ENCODE data around the gene LCOR.
"Not testable (repeated sequence)": the region's sequence is repeated elsewhere in the genome, so short reads cannot be mapped to it uniquely, and the experiment has no call there.

LCOR gene

GRCh38 chr10:96918214-96919002 is 86.3 kb downstream of the LCOR start:
- H3K4me3 ChIP-seq (ENCODE audit: low read depth in 1 of 2, low read length in 2 of 2) = no peak overlapping the region
- H3K36me3 ChIP-seq (ENCODE audit: control insufficient read depth in 1 of 2, insufficient read depth in 2 of 2, low read length in 2 of 2) = peaks cover 0 to 5% of the 10 kb centered on the region in 2 donors
- H3K27me3 ChIP-seq (ENCODE audit: low read depth, low read length) = no peaks in the 10 kb centered on the region
- no peak overlapping the region for H3K27ac ChIP-seq (ENCODE audit: low read length)
- H3K9me3 ChIP-seq (ENCODE audit: control insufficient read depth in 1 of 2, low read length in 2 of 2) = no peaks in the 10 kb centered on the region
- no peaks in the 10 kb centered on the region for H3K4me1 ChIP-seq (ENCODE audit: control insufficient read depth in 1 of 2, insufficient read depth in 2 of 2, low read length in 2 of 2)

GRCh38 chr10:96919785-96920430 is 87.8 kb downstream of the LCOR start:
- H3K9me3 ChIP-seq (ENCODE audit: control insufficient read depth in 1 of 2, low read length in 2 of 2) = no peaks in the 10 kb centered on the region
- H3K27ac ChIP-seq (ENCODE audit: low read length) = no peak overlapping the region
- no peak overlapping the region for H3K4me3 ChIP-seq (ENCODE audit: low read depth in 1 of 2, low read length in 2 of 2)
- H3K36me3 ChIP-seq (ENCODE audit: control insufficient read depth in 1 of 2, insufficient read depth in 2 of 2, low read length in 2 of 2) = peaks cover 3 to 4% of the 10 kb centered on the region in 2 donors
- no peaks in the 10 kb centered on the region for H3K27me3 ChIP-seq (ENCODE audit: low read depth, low read length)
- H3K4me1 ChIP-seq (ENCODE audit: control insufficient read depth in 1 of 2, insufficient read depth in 2 of 2, low read length in 2 of 2) = no peaks in the 10 kb centered on the region

- no peak overlapping the region for H3K27ac ChIP-seq (ENCODE audit: low read length)
- no peaks in the 10 kb centered on the region for H3K9me3 ChIP-seq (ENCODE audit: control insufficient read depth in 1 of 2, low read length in 2 of 2)
- H3K4me1 ChIP-seq (ENCODE audit: control insufficient read depth in 1 of 2, insufficient read depth in 2 of 2, low read length in 2 of 2) = no peaks in the 10 kb centered on the region
- H3K27me3 ChIP-seq (ENCODE audit: low read depth, low read length) = no peaks in the 10 kb centered on the region
- no peak overlapping the region for H3K4me3 ChIP-seq (ENCODE audit: low read depth in 1 of 2, low read length in 2 of 2)
- peaks cover 0 to 4% of the 10 kb centered on the region in 2 donors for H3K36me3 ChIP-seq (ENCODE audit: control insufficient read depth in 1 of 2, insufficient read depth in 2 of 2, low read length in 2 of 2)
Measured at GRCh38 chr10:96921655-96922054, 89.6 kb downstream of the LCOR start.

- no peaks in the 10 kb centered on the region for H3K27me3 ChIP-seq (ENCODE audit: low read depth, low read length)
- H3K36me3 ChIP-seq (ENCODE audit: control insufficient read depth in 1 of 2, insufficient read depth in 2 of 2, low read length in 2 of 2) = peaks cover 3 to 7% of the 10 kb centered on the region in 2 donors
- H3K4me1 ChIP-seq (ENCODE audit: control insufficient read depth in 1 of 2, insufficient read depth in 2 of 2, low read length in 2 of 2) = no peaks in the 10 kb centered on the region
- no peak overlapping the region for H3K27ac ChIP-seq (ENCODE audit: low read length)
- no peaks in the 10 kb centered on the region for H3K9me3 ChIP-seq (ENCODE audit: control insufficient read depth in 1 of 2, low read length in 2 of 2)
- H3K4me3 ChIP-seq (ENCODE audit: low read depth in 1 of 2, low read length in 2 of 2) = no peak overlapping the region
Measured at GRCh38 chr10:96922978-96923948, 91.2 kb downstream of the LCOR start.

- Histone ChIP-seq H3K4me3 (ENCODE audit: low read depth in 1 of 2, low read length in 2 of 2) (no peak overlapping the region), H3K4me1 (ENCODE audit: control insufficient read depth in 1 of 2, insufficient read depth in 2 of 2, low read length in 2 of 2) (no peaks in the 10 kb centered on the region), H3K36me3 (ENCODE audit: control insufficient read depth in 1 of 2, insufficient read depth in 2 of 2, low read length in 2 of 2) (peaks cover 14% of the 10 kb centered on the region in 2 donors), H3K27ac (ENCODE audit: low read length) (no peak overlapping the region), H3K9me3 (ENCODE audit: control insufficient read depth in 1 of 2, low read length in 2 of 2) (no peaks in the 10 kb centered on the region), H3K27me3 (ENCODE audit: low read depth, low read length) (no peaks in the 10 kb centered on the region)
Measured at GRCh38 chr10:96924861-96925260, 92.8 kb downstream of the LCOR start.

- Histone ChIP-seq H3K9me3 (ENCODE audit: control insufficient read depth in 1 of 2, low read length in 2 of 2) (no peaks in the 10 kb centered on the region), H3K4me1 (ENCODE audit: control insufficient read depth in 1 of 2, insufficient read depth in 2 of 2, low read length in 2 of 2) (peaks cover 0 to 3% of the 10 kb centered on the region in 2 donors), H3K4me3 (ENCODE audit: low read depth in 1 of 2, low read length in 2 of 2) (no peak overlapping the region), H3K36me3 (ENCODE audit: control insufficient read depth in 1 of 2, insufficient read depth in 2 of 2, low read length in 2 of 2) (peaks cover 10 to 14% of the 10 kb centered on the region in 2 donors), H3K27me3 (ENCODE audit: low read depth, low read length) (no peaks in the 10 kb centered on the region), H3K27ac (ENCODE audit: low read length) (no peak overlapping the region)
Measured at GRCh38 chr10:96930469-96930868, 98.4 kb downstream of the LCOR start.

- Histone ChIP-seq H3K27me3 (ENCODE audit: low read depth, low read length) (no peaks in the 10 kb centered on the region), H3K9me3 (ENCODE audit: control insufficient read depth in 1 of 2, low read length in 2 of 2) (no peaks in the 10 kb centered on the region), H3K4me1 (ENCODE audit: control insufficient read depth in 1 of 2, insufficient read depth in 2 of 2, low read length in 2 of 2) (peaks cover 0 to 3% of the 10 kb centered on the region in 2 donors), H3K4me3 (ENCODE audit: low read depth in 1 of 2, low read length in 2 of 2) (no peak overlapping the region), H3K27ac (ENCODE audit: low read length) (no peak overlapping the region), H3K36me3 (ENCODE audit: control insufficient read depth in 1 of 2, insufficient read depth in 2 of 2, low read length in 2 of 2) (no peaks in the 10 kb centered on the region)
Measured at GRCh38 chr10:96935148-96935547, 103.0 kb downstream of the LCOR start.

GRCh38 chr10:96935810-96936209 is 103.7 kb downstream of the LCOR start:
- no peak overlapping the region for H3K4me3 ChIP-seq (ENCODE audit: low read depth in 1 of 2, low read length in 2 of 2)
- no peaks in the 10 kb centered on the region for H3K9me3 ChIP-seq (ENCODE audit: control insufficient read depth in 1 of 2, low read length in 2 of 2)
- H3K27me3 ChIP-seq (ENCODE audit: low read depth, low read length) = no peaks in the 10 kb centered on the region
- H3K4me1 ChIP-seq (ENCODE audit: control insufficient read depth in 1 of 2, insufficient read depth in 2 of 2, low read length in 2 of 2) = peaks cover 0 to 3% of the 10 kb centered on the region in 2 donors
- H3K27ac ChIP-seq (ENCODE audit: low read length) = no peak overlapping the region
- no peaks in the 10 kb centered on the region for H3K36me3 ChIP-seq (ENCODE audit: control insufficient read depth in 1 of 2, insufficient read depth in 2 of 2, low read length in 2 of 2)

- H3K4me3 ChIP-seq (ENCODE audit: low read depth in 1 of 2, low read length in 2 of 2); H3K36me3 ChIP-seq (ENCODE audit: control insufficient read depth in 1 of 2, insufficient read depth in 2 of 2, low read length in 2 of 2); H3K4me1 ChIP-seq (ENCODE audit: control insufficient read depth in 1 of 2, insufficient read depth in 2 of 2, low read length in 2 of 2); H3K27me3 ChIP-seq (ENCODE audit: low read depth, low read length); H3K27ac ChIP-seq (ENCODE audit: low read length); H3K9me3 ChIP-seq (ENCODE audit: control insufficient read depth in 1 of 2, low read length in 2 of 2): not testable (repeated sequence)
Measured at GRCh38 chr10:96943161-96943560, 111.1 kb downstream of the LCOR start.

GRCh38 chr10:96947036-96947435 is 114.9 kb downstream of the LCOR start:
- Histone ChIP-seq H3K4me1 (ENCODE audit: control insufficient read depth in 1 of 2, insufficient read depth in 2 of 2, low read length in 2 of 2) (no peaks in the 10 kb centered on the region), H3K27ac (ENCODE audit: low read length) (no peak overlapping the region), H3K27me3 (ENCODE audit: low read depth, low read length) (no peaks in the 10 kb centered on the region), H3K9me3 (ENCODE audit: control insufficient read depth in 1 of 2, low read length in 2 of 2) (no peaks in the 10 kb centered on the region), H3K4me3 (ENCODE audit: low read depth in 1 of 2, low read length in 2 of 2) (no peak overlapping the region), H3K36me3 (ENCODE audit: control insufficient read depth in 1 of 2, insufficient read depth in 2 of 2, low read length in 2 of 2) (peaks cover 0 to 8% of the 10 kb centered on the region in 2 donors)

All from muscle layer of duodenum (tissue), 2 donors.